NCI-H82 treated with DMSO at 0.1 percent for 48 hours (cell line): Measurements from ENCODE around the gene VWA3A.

ENCODE experiments used
- DNase-seq: peaks from one replicate; lab custom pipeline; 2025; ENCODE audit not compliant: unreplicated experiment; lab: John Stamatoyannopoulos, UW

Gene VWA3A

DNA sequence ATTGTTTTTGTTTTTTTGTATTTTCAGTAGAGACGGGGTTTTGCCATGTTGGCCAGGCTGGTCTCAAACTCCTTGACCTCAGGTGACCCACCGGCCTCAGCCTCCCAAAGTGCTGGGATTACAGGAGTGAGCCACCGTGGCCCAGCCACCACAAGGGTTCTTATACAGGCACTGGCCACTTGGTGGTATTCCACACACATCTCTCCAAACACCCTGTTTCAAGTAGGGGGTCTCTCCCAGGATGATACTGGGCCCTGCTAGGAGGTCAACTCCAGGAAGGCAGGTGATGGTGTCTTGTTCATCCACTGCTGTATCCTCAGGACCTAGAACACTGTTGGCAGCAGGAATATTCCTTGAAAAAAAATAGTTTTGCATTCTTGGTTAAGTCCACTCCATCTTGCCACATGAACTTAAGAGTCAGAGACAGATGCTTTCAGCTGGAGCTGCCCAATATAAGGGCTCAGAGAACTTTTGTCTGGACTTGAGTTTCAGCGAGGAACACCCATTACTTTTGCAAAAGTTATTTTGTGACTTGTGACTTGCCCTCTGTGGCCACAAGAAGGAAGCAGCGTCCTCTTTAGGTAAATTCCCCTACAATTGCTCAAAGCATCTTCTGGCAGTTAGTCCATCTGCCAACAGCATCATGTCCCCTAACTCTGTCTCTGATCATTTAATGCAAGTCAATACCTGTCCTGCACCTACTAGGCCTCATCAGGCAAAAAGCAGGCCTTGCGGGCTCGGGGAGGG lies 106.4 kb downstream of the VWA3A start:
- no peak for DNase-seq

GRCh38 chr16:22202261-22202637 lies 109.9 kb downstream of the VWA3A start:
- DNase-seq, result no peak

DNA sequence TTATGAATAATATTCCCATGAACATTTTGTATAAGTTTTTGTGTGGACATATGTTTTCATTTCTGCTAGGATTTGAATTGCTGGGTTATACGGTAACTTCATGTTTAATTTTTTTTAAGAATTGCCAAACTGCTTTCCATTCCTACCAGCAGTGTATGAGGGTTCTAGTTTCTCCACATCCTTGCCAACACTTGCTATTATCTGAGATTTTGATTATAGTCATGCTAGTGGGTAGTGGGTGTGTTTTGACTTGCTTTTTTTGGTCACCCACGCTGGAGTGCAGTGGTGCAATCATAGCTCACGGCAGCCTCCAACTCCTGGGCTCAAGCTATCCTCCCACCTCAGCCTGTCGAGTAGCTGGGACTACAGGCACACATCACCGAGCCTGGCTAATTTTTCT lies 110.8 kb downstream of the VWA3A start:
- DNase-seq, result no peak

GRCh38 chr16:22204091-22204655 lies 111.8 kb downstream of the VWA3A start:
- DNase-seq, result no peak

DNA sequence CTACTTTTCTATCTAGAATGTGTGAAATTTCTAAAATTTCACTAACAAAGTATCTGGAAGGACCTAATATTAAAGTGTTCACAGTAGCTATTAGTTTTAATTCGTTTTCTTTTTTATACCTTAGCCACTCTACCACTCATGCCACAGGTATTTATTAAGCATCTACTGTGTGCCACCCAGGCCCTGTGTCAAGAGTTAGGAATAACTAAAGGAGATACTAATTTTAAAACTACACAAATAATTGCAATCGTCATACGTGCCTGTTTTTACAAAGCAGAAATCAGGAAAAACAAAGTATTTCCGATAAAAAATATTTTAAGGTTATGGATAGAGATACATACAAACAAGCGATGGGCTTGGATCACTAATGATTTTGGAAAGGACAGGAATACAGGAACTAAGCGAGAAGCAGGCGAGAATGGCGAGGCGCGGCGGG lies 113.3 kb downstream of the VWA3A start:
- no peak for DNase-seq

- peak; percentile 94 for DNase-seq
Measured at GRCh38 chr16:22206013-22206841, 113.9 kb downstream of the VWA3A start, which contains the start of gene EEF2K. TSS of gene EEF2K (plus strand) at chr16:22206278. CDS start at chr16:22225730, 19,452 bp downstream.
